GM12878 (cell line): ENCODE results near the gene ADAMTSL1. TPM values are rescaled to one million over a fixed set of nuclear protein-coding genes. Genes with fewer than 3 reads are reported as not detected.

Experiments used
- ATAC-seq: fragments of 200-7000 bp; cut with Tn5 transposase; 3 replicates; pipeline ENCODE4 v1.9.1; 2020; ENCODE audit warnings: mild to moderate bottlenecking, moderate library complexity
- BruUV-seq: library from RNA; stranded (reverse); fragments of 400-500 nt; replicated peaks from 2 replicates; lab custom pipeline; 2021; lab: Mats Ljungman, UMichigan
- CTCF ChIA-PET: fragments of 300-600 bp; sonication (Branson Sonifier 250); formaldehyde crosslinking; extraction: SDS; loops from one replicate; lab custom pipeline; 2021; ENCODE audit warnings: inconsistent platforms; lab: Yijun Ruan, JAX
- POLR2A ChIA-PET: fragments of 350-600 bp; formaldehyde crosslinking; extraction: SDS; loops from one replicate; lab custom pipeline; 2021; ENCODE audit warnings: inconsistent platforms; lab: Charles Lee
- RAD21 ChIA-PET: fragments of 300-600 bp; sonication (Branson Sonifier 250); formaldehyde crosslinking; loops from one replicate; lab custom pipeline; 2023; ENCODE audit warnings: antibody characterized with exemption; ENCODE audit not compliant: unreplicated experiment; lab: Charles Lee
- SMC1A ChIA-PET: fragments of 300-600 bp; sonication (Branson Sonifier 250); formaldehyde crosslinking; loops from one replicate; lab custom pipeline; 2023; ENCODE audit not compliant: unreplicated experiment, uncharacterized antibody; lab: Charles Lee
- DNase-seq: peaks from one replicate; pipeline ENCODE4 v3.0.0-alpha.2; 2011; ENCODE audit warnings: low read depth, low spot score
- FAIRE-seq: peaks from 3 replicates; lab custom pipeline; 2011; peaks lifted over from hg19 to GRCh38; lab: Jason Lieb, UNC
- H2AFZ ChIP-seq: 2 replicates; pipeline ENCODE4 v1.6.0; 2011; ENCODE audit warnings: low read depth, low read length, control low read depth; ENCODE audit not compliant: control insufficient read depth
- H3K27ac ChIP-seq: 2 replicates; pipeline ENCODE4 v1.5.1; 2011; ENCODE audit warnings: control low read depth; ENCODE audit not compliant: control insufficient read depth, insufficient read depth
- H3K27me3 ChIP-seq, 2 experiments: replicated peaks in 1 of 2; 2 replicates each; pipeline versions ENCODE4 v1.6.0 to v1.6.1; 2011; ENCODE audit warnings: low read length in 1 of 2; ENCODE audit not compliant: control insufficient read depth in 2 of 2, insufficient read depth in 2 of 2
- H3K36me3 ChIP-seq, 2 experiments: 2 replicates each; pipeline ENCODE4 v1.5.1; 2011; ENCODE audit warnings: low read length in 1 of 2; ENCODE audit not compliant: control insufficient read depth in 2 of 2, insufficient read depth in 2 of 2
- H3K4me1 ChIP-seq: 2 replicates; pipeline ENCODE4 v1.6.1; 2011; ENCODE audit warnings: mild to moderate bottlenecking, low read length, moderate library complexity, mixed read lengths; ENCODE audit not compliant: control insufficient read depth, insufficient read depth
- H3K4me2 ChIP-seq: 2 replicates; pipeline ENCODE4 v1.6.0; 2011; ENCODE audit warnings: control low read depth; ENCODE audit not compliant: control insufficient read depth, insufficient read depth
- H3K4me3 ChIP-seq: fragments of 200-600 bp; sonication (generic); 2 replicates; pipeline ENCODE4 v1.5.1; 2016
- H3K79me2 ChIP-seq: 2 replicates; pipeline ENCODE4 v1.6.0; 2011; ENCODE audit warnings: low read length; ENCODE audit not compliant: control insufficient read depth, insufficient read depth
- H3K9ac ChIP-seq: 2 replicates; pipeline ENCODE4 v1.8.0; 2011; ENCODE audit warnings: low read length, control low read depth, mixed read lengths; ENCODE audit not compliant: control insufficient read depth, insufficient read depth
- H3K9me3 ChIP-seq: replicated peaks from 3 replicates; pipeline ENCODE4 v1.5.1; 2011; ENCODE audit warnings: mild to moderate bottlenecking, low read length; ENCODE audit not compliant: control insufficient read depth, insufficient read depth
- H4K20me1 ChIP-seq: 2 replicates; pipeline ENCODE4 v1.6.0; 2011; ENCODE audit not compliant: control insufficient read depth, insufficient read depth
- BACH1 ChIP-seq: fragments of 450-650 bp; IDR thresholded peaks from 2 replicates; pipeline ENCODE4 v1.6.1; 2017; ENCODE audit warnings: mild to moderate bottlenecking, borderline replicate concordance
- LARP7 ChIP-seq: fragments of 450-650 bp; IDR thresholded peaks from 2 replicates; pipeline ENCODE4 v1.6.1; 2017; ENCODE audit warnings: mild to moderate bottlenecking
- NFYB ChIP-seq: IDR thresholded peaks from 2 replicates; pipeline ENCODE4 v1.6.1; 2011; ENCODE audit warnings: low read depth, mild to moderate bottlenecking, low read length, improper control_type of control experiment, moderate library complexity; ENCODE audit not compliant: insufficient read depth
- RAD51 ChIP-seq: fragments of 450-650 bp; IDR thresholded peaks from 2 replicates; pipeline ENCODE4 v1.6.1; 2016; ENCODE audit warnings: moderate library complexity, mild to moderate bottlenecking, inconsistent platforms
- RELA ChIP-seq: fragments of 450-650 bp; IDR thresholded peaks from 2 replicates; pipeline ENCODE4 v1.8.0; 2014; ENCODE audit warnings: borderline replicate concordance; ENCODE audit not compliant: partially characterized antibody
- RUNX3 ChIP-seq: IDR thresholded peaks from 2 replicates; pipeline ENCODE4 v1.6.1; 2012; ENCODE audit warnings: low read length, inconsistent platforms
- TCF12 ChIP-seq: IDR thresholded peaks from 2 replicates; pipeline ENCODE4 v1.6.1; 2011; ENCODE audit warnings: low read depth, mild to moderate bottlenecking, low read length
- ZNF384 ChIP-seq: IDR thresholded peaks from 2 replicates; pipeline ENCODE4 v1.6.1; 2012; ENCODE audit warnings: low read depth, mild to moderate bottlenecking, low read length, improper control_type of control experiment, borderline replicate concordance
- ZZZ3 ChIP-seq: IDR thresholded peaks from 2 replicates; pipeline ENCODE4 v1.6.1; 2011; ENCODE audit warnings: low read depth; ENCODE audit not compliant: control insufficient read depth, insufficient read length
- WGBS: methylation state at CpG from one replicate; pipeline ENCODE4 v1.1.6; 2016; ENCODE audit warnings: low lambda C conversion rate; ENCODE audit not compliant: insufficient replicate concordance, insufficient coverage; ENCODE audit errors: missing lambda C conversion rate; 5-methylcytosine and 5-hydroxymethylcytosine counted together
- in situ Hi-C: fragments of 300-500 bp; cut with MboI; formaldehyde crosslinking; loops from 9 replicates; pipeline ENCODE4 v1.14.3; 2018; ENCODE audit warnings: mixed read lengths
- intact Hi-C: fragments of 100-400 bp; cut with micrococcal nuclease; formaldehyde crosslinking; loops from one replicate; pipeline ENCODE4 v1.14.2; 2022; ENCODE audit not compliant: unreplicated experiment
- polyA plus RNA-seq, 11 experiments: library from polyadenylated mRNA; depleted of rRNA in 4 of 11; unstranded in 6 of 11; stranded (reverse) in 5 of 11; fragments of >200 nt; fragmentation: Nextera tagmentation in 4 of 11; fragmentation: Illumina TruSeq in 1 of 11; extraction: Ambion mirVana in 4 of 11; extraction: Trizol in 1 of 11; gene quantifications; 1 replicate in 1 of 11; 2 replicates in 10 of 11; pipeline versions ENCODE4 v1.2.1 to v1.2.3, GENCODE V29; 2011 to 2016; ENCODE audit warnings: inconsistent platforms in 2 of 11, missing spikeins in 2 of 11, low read depth in 1 of 11
- total RNA-seq, 4 experiments: library from RNA; depleted of rRNA in 3 of 4; stranded (reverse); fragments of >200 nt in 3 of 4; fragmentation: Illumina TruSeq in 1 of 4; extraction: Trizol in 1 of 4; gene quantifications; 2 replicates each; pipeline versions ENCODE4 v1.2.1 to v1.2.3, GENCODE V29; 2013 to 2021

Gene ADAMTSL1
- total and polyA plus RNA-seq, 10 of the 15 experiments (the other 5 are each of a cell fraction or from before 2014, with no cell fraction given): 0.01 to 0.10 (median 0.07) TPM; not detected in 6

DNA sequence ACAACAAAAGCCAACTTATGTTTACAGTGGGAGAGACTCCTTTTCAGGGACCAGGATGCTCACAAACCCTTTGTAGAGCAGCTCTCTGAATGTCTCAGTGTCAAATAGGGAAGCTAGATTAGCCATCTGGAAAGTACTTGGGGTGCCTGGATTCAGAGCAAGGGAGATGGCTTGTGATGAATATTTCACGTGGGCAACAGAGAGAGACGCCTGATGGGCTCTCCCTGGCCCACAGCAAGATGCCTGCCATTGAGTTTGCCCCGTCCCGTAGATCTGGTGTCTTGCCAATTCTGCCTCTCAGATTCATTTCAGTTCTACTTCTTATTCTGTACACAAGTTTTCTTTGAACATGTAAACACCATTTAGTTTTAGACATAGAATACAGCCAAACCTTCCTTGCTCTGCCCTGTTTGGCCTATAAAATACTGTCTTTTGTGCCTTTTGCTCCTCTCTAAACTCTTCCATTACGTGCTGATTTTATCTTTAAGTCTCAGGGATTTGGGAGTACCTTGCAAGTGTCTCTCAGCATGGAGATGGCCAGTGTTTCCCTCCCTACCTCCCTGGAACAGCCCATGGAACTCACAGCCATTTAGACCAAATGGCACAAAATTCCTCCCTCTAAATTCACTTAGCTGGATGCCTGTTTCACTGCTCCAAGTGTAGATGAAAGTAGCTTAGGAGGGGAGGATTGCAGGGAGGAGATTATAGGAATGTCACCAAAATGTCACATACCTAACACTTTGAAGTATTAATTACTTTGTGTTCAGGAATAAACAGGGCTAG is 324.7 kb downstream of the ADAMTSL1 start:
- ChIA-PET CTCF (no interaction called here), POLR2A (no interaction called here), SMC1A (no interaction called here), RAD21 (no interaction called here)
- no TSS peak for BruUV-seq
- Histone ChIP-seq H3K4me1 (no peaks in the 10 kb centered on the region), H2AFZ (no peak overlapping the region), H4K20me1 (no peaks in the 10 kb centered on the region), H3K36me3 (no peaks in the 10 kb centered on the region), H3K9me3 (no peaks in the 10 kb centered on the region), H3K27me3 (no peaks in the 10 kb centered on the region), H3K4me3 (no peak overlapping the region), H3K79me2 (no peaks in the 10 kb centered on the region), H3K9ac (no peak overlapping the region), H3K4me2 (no peak overlapping the region), H3K27ac (no peak overlapping the region)
- in situ Hi-C loops (no loop called here), intact Hi-C loops (loop anchor here (10.0 kb wide), 2 partner anchors 226 to 544 kb away; no protein-coding TSS in a partner anchor)
- WGBS: 28% methylated on average over 5 of the region's 5 CpGs
- FAIRE-seq (no peak), DNase-seq (no peak), ATAC-seq (no peak)
- TF ChIP-seq LARP7 (no peak), RAD51 (no peak), NFYB (no peak), ZNF384 (no peak), BACH1 (no peak), ZZZ3 (no peak), RELA (no peak), RUNX3 (no peak), TCF12 (no peak)
